ENCODE data around the gene ZNF774. TPM values are rescaled to one million over a fixed set of nuclear protein-coding genes. Genes with fewer than 3 reads are reported as not detected.
"Not testable (repeated sequence)": the region's sequence is repeated elsewhere in the genome, so short reads cannot be mapped to it uniquely, and the experiment has no call there.

The ZNF774 gene
- total and polyA plus RNA-seq, 12 donors = 2.2 to 19.6 (median 6.4) TPM

- TF ChIP-seq, protein P1, sequence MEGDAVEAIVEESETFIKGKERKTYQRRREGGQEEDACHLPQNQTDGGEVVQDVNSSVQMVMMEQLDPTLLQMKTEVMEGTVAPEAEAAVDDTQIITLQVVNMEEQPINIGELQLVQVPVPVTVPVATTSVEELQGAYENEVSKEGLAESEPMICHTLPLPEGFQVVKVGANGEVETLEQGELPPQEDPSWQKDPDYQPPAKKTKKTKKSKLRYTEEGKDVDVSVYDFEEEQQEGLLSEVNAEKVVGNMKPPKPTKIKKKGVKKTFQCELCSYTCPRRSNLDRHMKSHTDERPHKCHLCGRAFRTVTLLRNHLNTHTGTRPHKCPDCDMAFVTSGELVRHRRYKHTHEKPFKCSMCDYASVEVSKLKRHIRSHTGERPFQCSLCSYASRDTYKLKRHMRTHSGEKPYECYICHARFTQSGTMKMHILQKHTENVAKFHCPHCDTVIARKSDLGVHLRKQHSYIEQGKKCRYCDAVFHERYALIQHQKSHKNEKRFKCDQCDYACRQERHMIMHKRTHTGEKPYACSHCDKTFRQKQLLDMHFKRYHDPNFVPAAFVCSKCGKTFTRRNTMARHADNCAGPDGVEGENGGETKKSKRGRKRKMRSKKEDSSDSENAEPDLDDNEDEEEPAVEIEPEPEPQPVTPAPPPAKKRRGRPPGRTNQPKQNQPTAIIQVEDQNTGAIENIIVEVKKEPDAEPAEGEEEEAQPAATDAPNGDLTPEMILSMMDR (IDR thresholded peaks at IDR 0.05) = no peak
- WGBS, 2 donors = 91 to 97% methylated on average over 3 of the region's 3 CpGs
- H3K27ac ChIP-seq = peak overlapping the region in 2 of 10 donors; percentile 29 to 65
- no peaks in the 10 kb centered on the region for H3K27me3 ChIP-seq
- H3K9me3 ChIP-seq = no peaks in the 10 kb centered on the region
- no peak for DNase-seq
- H3K4me3 ChIP-seq = no peak overlapping the region
- peaks cover 0 to 10% (median 0%) of the 10 kb centered on the region in 9 donors for H3K36me3 ChIP-seq
- intact Hi-C loops (cut with DNase I) = no loop called here
- peaks cover 14 to 89% (median 68%) of the 10 kb centered on the region in 9 donors for H3K4me1 ChIP-seq
- no peak for ATAC-seq
Observed at GRCh38 chr15:90408657-90409056, 56.6 kb downstream of the ZNF774 start.

GRCh38 chr15:90409587-90409986, 57.5 kb downstream of the ZNF774 start:
- H3K4me3 ChIP-seq; H3K27me3 ChIP-seq; DNase-seq; intact Hi-C loops (cut with DNase I); H3K27ac ChIP-seq; ATAC-seq; H3K9me3 ChIP-seq; H3K36me3 ChIP-seq: not testable (repeated sequence)
- H3K4me1 ChIP-seq = peaks cover 14 to 89% (median 70%) of the 10 kb centered on the region in 9 donors
- WGBS, 2 donors = 94 to 97% methylated on average over 3 of the region's 3 CpGs

GRCh38 chr15:90410316-90410715, 58.2 kb downstream of the ZNF774 start:
- ATAC-seq; H3K4me3 ChIP-seq; H3K36me3 ChIP-seq; H3K27me3 ChIP-seq; H3K9me3 ChIP-seq; H3K27ac ChIP-seq; intact Hi-C loops (cut with DNase I); DNase-seq: not testable (repeated sequence)
- WGBS, 2 donors = 95 to 100% methylated on average over 3 to 4 of the region's 4 CpGs
- peaks cover 14 to 89% (median 75%) of the 10 kb centered on the region in 9 donors for H3K4me1 ChIP-seq

DNA sequence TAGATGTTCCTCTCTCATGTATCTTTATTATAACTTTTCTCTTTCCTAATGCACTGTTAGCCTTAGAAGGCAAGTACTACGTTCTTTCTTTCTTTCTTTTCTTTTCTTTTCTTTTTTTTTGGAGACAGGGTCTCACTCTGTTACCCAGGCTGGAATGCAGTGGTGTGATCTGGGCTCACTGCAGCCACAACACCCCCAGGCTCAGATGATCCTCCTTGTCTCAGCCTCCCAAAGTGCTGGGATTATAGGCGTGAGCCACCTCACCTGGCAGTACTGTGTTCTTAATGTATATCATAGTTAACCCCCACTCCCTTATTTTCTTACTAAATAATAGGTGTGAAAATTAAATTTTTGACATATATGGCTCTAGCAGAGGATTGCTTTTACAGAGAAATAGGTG, 59.1 kb downstream of the ZNF774 start:
- DNase-seq (no peak), ATAC-seq (no peak)
- intact Hi-C loops (cut with DNase I) = no loop called here
- WGBS, 2 donors = 93 to 95% methylated on average over 2 of the region's 2 CpGs
- Histone ChIP-seq H3K27me3 (no peaks in the 10 kb centered on the region), H3K36me3 (no peaks in the 10 kb centered on the region), H3K4me3 (no peak overlapping the region), H3K4me1 (peaks cover 12 to 87% (median 69%) of the 10 kb centered on the region in 9 donors), H3K9me3 (no peaks in the 10 kb centered on the region), H3K27ac (peak overlapping the region in 1 of 10 donors; percentile 4)
- TF ChIP-seq, protein P1 (IDR thresholded peaks at IDR 0.05) = no peak

Other genes starting within 250 kb of the ZNF774 start
- gene IDH2, start 249.8 kb upstream of the ZNF774 start, total RNA-seq = 1,000 to 10,000 TPM in 4 of 10 donors, 100 to 1,000 TPM in 6; 731 to 1,135 (median 971) TPM
- gene IDH2, start 249.8 kb upstream of the ZNF774 start, polyA plus RNA-seq = 100 to 1,000 TPM; 279 to 401 TPM
- 10 to 100 TPM in 9 of 10 donors, 1 to 10 TPM in 1; 9.9 to 76.7 (median 15.1) TPM for gene SEMA4B, start 151.0 kb upstream of the ZNF774 start, total RNA-seq
- 10 to 100 TPM; 24.7 to 27.0 TPM for gene SEMA4B, start 151.0 kb upstream of the ZNF774 start, polyA plus RNA-seq
- 10 to 100 TPM; 70.5 to 95.6 (median 77.7) TPM for gene CIB1, start 118.3 kb upstream of the ZNF774 start, total RNA-seq
- 100 to 1,000 TPM in 1 of 2 donors, 10 to 100 TPM in 1; 80.2 to 144 TPM for gene CIB1, start 118.3 kb upstream of the ZNF774 start, polyA plus RNA-seq
- gene GDPGP1, start 118.1 kb upstream of the ZNF774 start, total RNA-seq = 10 to 100 TPM; 11.4 to 16.3 (median 13.0) TPM
- gene GDPGP1, start 118.1 kb upstream of the ZNF774 start, polyA plus RNA-seq = 1 to 10 TPM; 3.0 to 4.9 TPM
- under 1 TPM in 6 of 10 donors, not detected in 4; 0.19 to 0.78 (median 0.24) TPM for gene TTLL13, start 102.7 kb upstream of the ZNF774 start, total RNA-seq
- under 1 TPM; 0.09 to 0.44 TPM for gene TTLL13, start 102.7 kb upstream of the ZNF774 start, polyA plus RNA-seq
- gene NGRN, start 86.6 kb upstream of the ZNF774 start, total RNA-seq = 100 to 1,000 TPM; 109 to 139 (median 119) TPM
- 100 to 1,000 TPM in 1 of 2 donors, 10 to 100 TPM in 1; 56.5 to 119 TPM for gene NGRN, start 86.6 kb upstream of the ZNF774 start, polyA plus RNA-seq
- gene IQGAP1, start 36.0 kb downstream of the ZNF774 start, total RNA-seq = 10 to 100 TPM; 28.6 to 81.7 (median 35.0) TPM
- gene IQGAP1, start 36.0 kb downstream of the ZNF774 start, polyA plus RNA-seq = 10 to 100 TPM; 29.5 to 41.7 TPM
- 10 to 100 TPM; 25.1 to 34.9 (median 29.4) TPM for gene CRTC3, start 177.6 kb downstream of the ZNF774 start, total RNA-seq
- gene CRTC3, start 177.6 kb downstream of the ZNF774 start, polyA plus RNA-seq = 10 to 100 TPM; 11.5 to 12.8 TPM